NT2/D1 (cell line): ENCODE results near the gene ERC1.

Experiments
- DNase-seq: peaks from one replicate; pipeline ENCODE4 v3.0.0-alpha.2; 2011; ENCODE audit warnings: low read depth, low spot score
- H3K27me3 ChIP-seq: 2 replicates; pipeline ENCODE4 v1.6.0; 2011; ENCODE audit warnings: mild to moderate bottlenecking; ENCODE audit not compliant: insufficient read length, insufficient read depth
- H3K36me3 ChIP-seq: 2 replicates; pipeline ENCODE4 v1.6.1; 2011; ENCODE audit warnings: mild to moderate bottlenecking, low read length, mixed read lengths; ENCODE audit not compliant: insufficient read depth, insufficient read length
- H3K4me1 ChIP-seq: 2 replicates; pipeline ENCODE4 v1.5.1; 2011; ENCODE audit not compliant: insufficient read depth, insufficient read length
- H3K4me3 ChIP-seq: 2 replicates; pipeline ENCODE4 v1.5.1; 2011; ENCODE audit warnings: low read depth; ENCODE audit not compliant: insufficient read length
- H3K9ac ChIP-seq: 2 replicates; pipeline ENCODE4 v1.6.0; 2011; ENCODE audit warnings: low read depth; ENCODE audit not compliant: insufficient read length
- H3K9me3 ChIP-seq: 2 replicates; pipeline ENCODE4 v1.5.1; 2011; ENCODE audit warnings: mild to moderate bottlenecking, low read length; ENCODE audit not compliant: insufficient read depth
- SUZ12 ChIP-seq: IDR thresholded peaks from 2 replicates; pipeline ENCODE4 v1.6.1; 2011; ENCODE audit not compliant: insufficient read length, insufficient read depth; ENCODE audit errors: extremely low read depth
- YY1 ChIP-seq: IDR thresholded peaks from 2 replicates; pipeline ENCODE4 v1.6.1; 2011; ENCODE audit not compliant: insufficient read length, insufficient read depth
- ZNF274 ChIP-seq: IDR thresholded peaks from 2 replicates; pipeline ENCODE4 v1.6.1; 2011; ENCODE audit warnings: mild to moderate bottlenecking, low read depth, low read length

Gene ERC1

GRCh38 chr12:1500095-1500801, 509.2 kb downstream of the ERC1 start:
- no peak overlapping the region for H3K9ac ChIP-seq
- H3K4me1 ChIP-seq = peaks cover 6% of the 10 kb centered on the region
- TF ChIP-seq SUZ12 = no peak
- no peak for TF ChIP-seq ZNF274
- no peak for TF ChIP-seq YY1
- DNase-seq = no peak
- peaks cover 33% of the 10 kb centered on the region for H3K9me3 ChIP-seq
- H3K36me3 ChIP-seq = no peaks in the 10 kb centered on the region
- no peak overlapping the region for H3K4me3 ChIP-seq
- H3K27me3 ChIP-seq = peaks cover 4% of the 10 kb centered on the region

DNA sequence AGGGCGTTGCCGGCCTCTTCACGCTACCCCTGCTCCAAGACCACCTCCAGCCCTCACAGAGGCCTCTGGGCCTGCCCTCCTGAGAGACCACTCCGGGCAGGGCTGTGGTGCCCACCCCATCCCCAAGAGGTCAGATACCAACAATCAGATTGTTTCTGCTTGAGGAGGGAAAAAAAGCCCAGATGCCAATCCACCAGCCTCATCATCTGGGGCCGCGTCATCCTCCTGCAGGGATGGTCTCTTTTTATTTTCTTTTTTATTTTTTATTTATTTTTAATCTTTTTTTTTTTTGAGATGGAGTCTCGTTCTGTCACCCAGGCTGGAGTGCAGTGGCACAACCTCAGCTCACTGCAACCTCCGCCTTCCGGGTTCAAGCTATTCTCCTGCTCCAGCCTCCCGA, 510.0 kb downstream of the ERC1 start:
- TF ChIP-seq ZNF274 = no peak
- Histone ChIP-seq H3K36me3 (no peaks in the 10 kb centered on the region), H3K9me3 (peaks cover 33% of the 10 kb centered on the region), H3K9ac (no peak overlapping the region), H3K4me3 (no peak overlapping the region), H3K27me3 (peaks cover 4% of the 10 kb centered on the region), H3K4me1 (peaks cover 6% of the 10 kb centered on the region)
- no peak for DNase-seq

DNA sequence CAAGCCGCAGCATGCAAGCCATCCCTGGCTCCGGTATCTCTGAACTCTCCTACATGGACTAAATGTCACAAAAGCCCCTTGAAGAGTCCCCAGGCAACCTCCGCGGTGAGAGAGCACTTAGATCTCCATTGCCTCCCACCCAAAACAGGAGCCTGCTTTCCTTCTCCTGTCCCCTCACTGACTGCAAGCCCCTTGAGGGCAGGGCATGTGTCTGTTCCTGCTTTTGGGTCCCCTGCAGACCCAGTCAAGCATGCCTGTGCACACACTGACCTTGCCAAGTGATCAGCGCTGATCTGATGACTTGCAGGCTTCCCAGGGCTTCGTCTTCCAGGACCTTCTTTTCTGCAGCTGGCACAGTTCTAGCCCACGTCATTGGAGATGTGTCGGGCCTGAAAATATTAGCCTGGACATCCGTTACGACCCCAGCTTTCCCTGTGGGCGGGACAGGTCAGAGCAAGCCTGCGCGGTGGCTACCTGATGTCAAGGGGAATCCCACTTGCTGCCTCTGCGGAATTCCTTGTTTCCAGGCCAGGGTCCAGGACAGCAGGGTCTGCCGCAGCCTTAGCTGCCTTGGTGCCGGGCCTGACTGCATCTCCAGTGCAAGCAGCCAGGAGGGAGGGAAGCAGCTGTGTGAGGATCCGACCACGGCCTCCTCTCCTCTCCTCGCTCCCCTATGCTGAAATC, 510.8 kb downstream of the ERC1 start:
- Histone ChIP-seq H3K4me3 (no peak overlapping the region), H3K9ac (no peak overlapping the region), H3K27me3 (peaks cover 4% of the 10 kb centered on the region), H3K36me3 (no peaks in the 10 kb centered on the region), H3K4me1 (peaks cover 6% of the 10 kb centered on the region), H3K9me3 (peaks cover 33% of the 10 kb centered on the region)
- no peak for TF ChIP-seq SUZ12
- no peak for TF ChIP-seq ZNF274
- TF ChIP-seq YY1 = no peak
- no peak for DNase-seq

DNA sequence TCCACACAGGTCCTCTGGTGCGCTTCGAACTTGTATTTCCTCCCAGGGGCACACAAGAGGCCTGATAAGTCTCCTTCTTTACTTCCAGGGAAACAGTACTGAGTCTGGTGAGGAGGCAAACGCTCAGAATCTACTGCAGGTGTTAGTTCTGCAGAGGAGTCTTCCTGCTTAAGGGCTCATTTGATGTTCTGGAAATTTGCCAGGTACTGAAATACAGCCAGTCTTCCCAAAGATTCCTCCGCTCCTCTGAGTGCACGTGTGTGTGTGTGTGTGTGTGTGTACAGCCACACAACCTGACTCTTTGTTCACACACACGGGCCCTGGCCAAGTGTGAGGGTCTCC, 511.3 kb downstream of the ERC1 start:
- H3K4me1 ChIP-seq = peaks cover 6% of the 10 kb centered on the region
- H3K9ac ChIP-seq = no peak overlapping the region
- peaks cover 33% of the 10 kb centered on the region for H3K9me3 ChIP-seq
- no peak overlapping the region for H3K4me3 ChIP-seq
- no peak for DNase-seq
- no peak for TF ChIP-seq YY1
- TF ChIP-seq SUZ12 = no peak
- TF ChIP-seq ZNF274 = no peak
- peaks cover 4% of the 10 kb centered on the region for H3K27me3 ChIP-seq
- no peaks in the 10 kb centered on the region for H3K36me3 ChIP-seq

- DNase-seq = no peak
- TF ChIP-seq YY1 (no peak), ZNF274 (no peak), SUZ12 (no peak)
These were observed 511.8 kb downstream of the ERC1 start for GRCh38 chr12:1502831-1503230.

GRCh38 chr12:1503281-1503711, 512.3 kb downstream of the ERC1 start:
- no peaks in the 10 kb centered on the region for H3K36me3 ChIP-seq
- peaks cover 28% of the 10 kb centered on the region for H3K9me3 ChIP-seq
- no peak overlapping the region for H3K9ac ChIP-seq
- peaks cover 4% of the 10 kb centered on the region for H3K27me3 ChIP-seq
- no peak overlapping the region for H3K4me3 ChIP-seq
- TF ChIP-seq ZNF274 (no peak), YY1 (no peak), SUZ12 (no peak)
- no peak for DNase-seq
- peaks cover 6% of the 10 kb centered on the region for H3K4me1 ChIP-seq

More at GRCh38 chr12:1502831-1503230, 511.8 kb downstream of the ERC1 start:
- Histone ChIP-seq H3K9me3 (peaks cover 33% of the 10 kb centered on the region), H3K4me1 (peaks cover 6% of the 10 kb centered on the region), H3K4me3 (no peak overlapping the region), H3K27me3 (peaks cover 4% of the 10 kb centered on the region), H3K36me3 (no peaks in the 10 kb centered on the region), H3K9ac (no peak overlapping the region)

DNA sequence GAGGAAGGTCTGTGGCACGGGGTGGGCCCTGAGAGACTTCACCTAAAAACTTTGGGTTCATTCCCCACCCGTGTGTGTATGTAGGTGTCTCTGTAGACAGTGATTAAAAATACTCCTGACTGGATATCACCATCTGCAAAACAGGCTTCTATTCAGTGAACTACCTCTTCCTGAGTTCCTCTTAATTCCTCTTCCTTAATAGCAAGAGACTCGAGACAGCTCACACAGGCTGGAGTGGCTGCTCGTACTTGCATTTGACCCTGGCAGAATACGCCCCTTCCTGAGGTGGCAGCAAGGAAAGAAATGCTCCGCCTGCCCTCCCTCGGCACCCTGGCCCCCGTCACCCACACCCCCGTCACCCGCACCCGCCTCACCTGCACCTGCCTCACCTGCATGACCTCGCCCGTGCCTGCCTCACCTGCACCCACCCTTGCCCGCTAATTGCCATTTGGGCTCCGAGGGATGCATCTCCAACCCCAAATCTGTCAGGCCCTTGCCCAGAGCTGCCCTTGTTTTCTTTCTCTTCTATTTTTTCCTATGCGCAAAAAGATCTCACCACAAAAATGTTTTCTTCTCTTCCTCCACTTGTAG, 513.4 kb downstream of the ERC1 start:
- TF ChIP-seq YY1 = no peak
- TF ChIP-seq ZNF274 = no peak
- TF ChIP-seq SUZ12 = no peak
- no peak overlapping the region for H3K4me3 ChIP-seq
- H3K36me3 ChIP-seq = no peaks in the 10 kb centered on the region
- H3K9ac ChIP-seq = no peak overlapping the region
- DNase-seq = no peak
- peaks cover 4% of the 10 kb centered on the region for H3K27me3 ChIP-seq
- peaks cover 6% of the 10 kb centered on the region for H3K4me1 ChIP-seq
- H3K9me3 ChIP-seq = peaks cover 17% of the 10 kb centered on the region; the same call in 1 of the 2 replicates
